Measurements from ENCODE around the gene ITGB4.

GRCh38 chr17:75692976-75693375 lies 28.3 kb upstream of the ITGB4 start:
- no peak for TF ChIP-seq REST (IDR thresholded peaks at IDR 0.05; ENCODE audit: insufficient read depth in 1 of 2, low read depth in 2 of 2, low read length in 2 of 2)
- no peak for TF ChIP-seq POLR2AphosphoS5 (IDR thresholded peaks at IDR 0.05; ENCODE audit: low read depth, low read length)
- TF ChIP-seq SIN3A (IDR thresholded peaks at IDR 0.05; ENCODE audit: borderline replicate concordance, insufficient read depth, low read length) = no peak
- TF ChIP-seq TAF1 (IDR thresholded peaks at IDR 0.05; ENCODE audit: borderline replicate concordance, insufficient read depth, low read length) = no peak
- TF ChIP-seq FOXP2 (optimal IDR thresholded peaks at IDR 0.05; ENCODE audit: borderline replicate concordance, extremely low read depth, extremely low read length, insufficient read depth) = no peak
